H1 (cell line): Measurements from ENCODE around the gene TNS3. TPM values are rescaled to one million over a fixed set of nuclear protein-coding genes. Genes with fewer than 3 reads are reported as not detected.

Source experiments
- CTCF ChIA-PET: fragments of 300-600 bp; sonication (Branson Sonifier 250); formaldehyde crosslinking; loops from one replicate; lab custom pipeline; 2021; ENCODE audit not compliant: partially characterized antibody; lab: Charles Lee
- POLR2A ChIA-PET: fragments of 300-600 bp; sonication (Branson Sonifier 250); formaldehyde crosslinking; loops from one replicate; lab custom pipeline; 2021; ENCODE audit warnings: inconsistent platforms; ENCODE audit not compliant: partially characterized antibody; lab: Charles Lee
- DNase-seq, 2 experiments: peaks; one replicate each; pipeline versions ENCODE4 v3.0.0 to v3.0.0-alpha.2; 2010 to 2022; ENCODE audit warnings: low spot score in 2 of 2, low read depth in 1 of 2, mixed read lengths in 1 of 2
- FAIRE-seq: peaks from 2 replicates; lab custom pipeline; 2011; peaks lifted over from hg19 to GRCh38; lab: Jason Lieb, UNC
- H2AFZ ChIP-seq: 2 replicates; pipeline ENCODE4 v1.8.1; 2012; ENCODE audit warnings: low read length, inconsistent platforms
- H2AK5ac ChIP-seq: 2 replicates; pipeline ENCODE4 v1.6.1; 2013; ENCODE audit warnings: low read depth, low read length
- H2BK120ac ChIP-seq: replicated peaks from 2 replicates; pipeline ENCODE3; 2013; ENCODE audit warnings: low read depth, low read length, inconsistent platforms
- H2BK12ac ChIP-seq: 2 replicates; pipeline ENCODE4 v1.6.1; 2013; ENCODE audit warnings: low read depth, low read length
- H2BK15ac ChIP-seq: 2 replicates; pipeline ENCODE4 v1.6.1; 2013; ENCODE audit warnings: low read length
- H2BK20ac ChIP-seq: 2 replicates; pipeline ENCODE4 v1.6.1; 2013; ENCODE audit warnings: low read length
- H2BK5ac ChIP-seq: 2 replicates; pipeline ENCODE4 v1.6.1; 2013; ENCODE audit warnings: low read depth, low read length
- H3K14ac ChIP-seq: 2 replicates; pipeline ENCODE4 v1.6.1; 2013; ENCODE audit warnings: inconsistent platforms; ENCODE audit not compliant: insufficient read length
- H3K18ac ChIP-seq: 2 replicates; pipeline ENCODE4 v1.6.1; 2013; ENCODE audit warnings: low read length; ENCODE audit errors: extremely low read depth
- H3K23ac ChIP-seq: 2 replicates; pipeline ENCODE4 v1.6.1; 2013; ENCODE audit warnings: inconsistent platforms; ENCODE audit not compliant: insufficient read length
- H3K23me2 ChIP-seq: 2 replicates; pipeline ENCODE4 v1.6.1; 2013; ENCODE audit warnings: low read depth, low read length
- H3K27ac ChIP-seq: 2 replicates; pipeline ENCODE4 v1.6.1; 2011; ENCODE audit warnings: low read depth, low read length, inconsistent platforms
- H3K27me3 ChIP-seq, 4 experiments: replicated peaks in 1 of 4; 1 replicate in 1 of 4; 2 replicates in 3 of 4; pipeline versions ENCODE4 v1.6.1 to v1.8.1; 2011 to 2013; ENCODE audit warnings: low read length in 3 of 4, mild to moderate bottlenecking in 3 of 4, inconsistent platforms in 2 of 4, mixed read lengths in 2 of 4, moderate library complexity in 1 of 4; ENCODE audit not compliant: control insufficient read depth in 3 of 4, insufficient read depth in 3 of 4; ENCODE audit errors: extremely low read depth in 1 of 4
- H3K36me3 ChIP-seq, 4 experiments: 2 replicates each; pipeline versions ENCODE4 v1.6.1 to v1.8.1; 2011 to 2013; ENCODE audit warnings: mild to moderate bottlenecking in 4 of 4, low read length in 3 of 4, moderate library complexity in 2 of 4, control low read depth in 1 of 4, inconsistent platforms in 1 of 4; ENCODE audit not compliant: insufficient read depth in 4 of 4, control insufficient read depth in 2 of 4
- H3K4ac ChIP-seq: replicated peaks from 2 replicates; pipeline ENCODE3; 2013; ENCODE audit warnings: low read length, low read depth, mixed read lengths, inconsistent platforms; ENCODE audit not compliant: insufficient read length
- H3K4me1 ChIP-seq, 4 experiments: replicated peaks in 1 of 4; 1 replicate in 1 of 4; 2 replicates in 3 of 4; pipeline versions ENCODE4 v1.6.1 to v1.8.1; 2011 to 2013; ENCODE audit warnings: low read length in 3 of 4, inconsistent platforms in 2 of 4, mixed read lengths in 1 of 4; ENCODE audit not compliant: insufficient read depth in 4 of 4, control insufficient read depth in 3 of 4
- H3K4me2 ChIP-seq, 2 experiments: 2 replicates each; pipeline versions ENCODE4 v1.6.1 to v1.8.1; 2011 to 2013; ENCODE audit warnings: low read depth in 2 of 2, low read length in 2 of 2, control low read depth in 1 of 2, inconsistent platforms in 1 of 2, mild to moderate bottlenecking in 1 of 2; ENCODE audit not compliant: insufficient read depth in 1 of 2
- H3K4me3 ChIP-seq, 4 experiments: fragments of 200-600, 300-600 bp in 1 of 4; sonication (generic), shearing (Covaris generic), sonication (Bioruptor Twin) in 1 of 4; 2 replicates each; pipeline versions ENCODE4 v1.5.1 to v1.8.1; 2011 to 2016; ENCODE audit warnings: low read length in 4 of 4, low read depth in 3 of 4, control low read depth in 2 of 4, inconsistent platforms in 2 of 4, mild to moderate bottlenecking in 2 of 4, mixed read lengths in 1 of 4, moderate library complexity in 1 of 4; ENCODE audit not compliant: insufficient read depth in 2 of 4; ENCODE audit errors: extremely low read depth in 1 of 4
- H3K56ac ChIP-seq: replicated peaks from 2 replicates; pipeline ENCODE3; 2013; ENCODE audit warnings: low read depth, mild to moderate bottlenecking, mixed read lengths, low read length, inconsistent platforms; ENCODE audit not compliant: insufficient read length
- H3K79me1 ChIP-seq: 2 replicates; pipeline ENCODE4 v1.6.1; 2013; ENCODE audit warnings: low read depth, low read length, control low read depth
- H3K79me2 ChIP-seq, 2 experiments: 2 replicates each; pipeline versions ENCODE4 v1.6.1 to v1.8.1; 2012 to 2013; ENCODE audit warnings: low read length in 2 of 2, mild to moderate bottlenecking in 2 of 2, inconsistent platforms in 1 of 2; ENCODE audit not compliant: insufficient read depth in 2 of 2, control insufficient read depth in 1 of 2
- H3K9ac ChIP-seq, 4 experiments: replicated peaks in 1 of 4; 1 replicate in 1 of 4; 2 replicates in 3 of 4; pipeline versions ENCODE4 v1.6.1 to v1.8.1; 2011 to 2013; ENCODE audit warnings: low read depth in 3 of 4, low read length in 3 of 4, control low read depth in 2 of 4, mild to moderate bottlenecking in 2 of 4, moderate library complexity in 2 of 4, inconsistent platforms in 1 of 4; ENCODE audit errors: extremely low read depth in 1 of 4
- H3K9me3 ChIP-seq, 2 experiments: 2 replicates each; pipeline versions ENCODE4 v1.6.1 to v1.8.1; 2012 to 2013; ENCODE audit warnings: mild to moderate bottlenecking in 2 of 2, moderate library complexity in 2 of 2, control low read depth in 1 of 2, inconsistent platforms in 1 of 2, low read depth in 1 of 2, low read length in 1 of 2, mixed read lengths in 1 of 2; ENCODE audit not compliant: insufficient read depth in 2 of 2
- H4K20me1 ChIP-seq, 2 experiments: replicated peaks in 1 of 2; 2 replicates each; pipeline versions ENCODE3 to v1.8.1; 2011 to 2013; ENCODE audit warnings: inconsistent platforms in 2 of 2, low read length in 2 of 2, mild to moderate bottlenecking in 1 of 2; ENCODE audit not compliant: insufficient read depth in 2 of 2, control insufficient read depth in 1 of 2
- H4K5ac ChIP-seq: 2 replicates; pipeline ENCODE4 v1.6.1; 2013; ENCODE audit warnings: low read length, low read depth, mixed read lengths, inconsistent platforms; ENCODE audit not compliant: insufficient read length
- H4K8ac ChIP-seq: 2 replicates; pipeline ENCODE4 v1.8.0; 2013; ENCODE audit warnings: mild to moderate bottlenecking, moderate library complexity, low read length, inconsistent platforms; ENCODE audit not compliant: insufficient read depth; ENCODE audit errors: extremely low read depth
- H4K91ac ChIP-seq: replicated peaks from 2 replicates; pipeline ENCODE3; 2013; ENCODE audit warnings: low read length, mixed read lengths, inconsistent platforms; ENCODE audit not compliant: insufficient read length
- E2F6 ChIP-seq: IDR thresholded peaks from 2 replicates; pipeline ENCODE4 v1.6.1; 2012; ENCODE audit warnings: inconsistent platforms
- GTF2F1 ChIP-seq: IDR thresholded peaks from 2 replicates; pipeline ENCODE4 v1.6.1; 2012; ENCODE audit warnings: low read depth, low read length, improper control_type of control experiment, borderline replicate concordance
- JUN ChIP-seq: IDR thresholded peaks from 2 replicates; pipeline ENCODE4 v1.6.1; 2011; ENCODE audit warnings: low read depth, mild to moderate bottlenecking, improper control_type of control experiment, low read length
- RAD21 ChIP-seq, 2 experiments: IDR thresholded peaks in 1 of 2; conservative IDR thresholded peaks in 1 of 2; 2 replicates each; pipeline ENCODE4 v1.6.1; 2011; ENCODE audit warnings: low read depth in 2 of 2, low read length in 2 of 2, improper control_type of control experiment in 1 of 2, inconsistent platforms in 1 of 2, mild to moderate bottlenecking in 1 of 2, moderate library complexity in 1 of 2
- SP4 ChIP-seq: IDR thresholded peaks from 2 replicates; pipeline ENCODE4 v1.6.1; 2012; ENCODE audit warnings: low read length, inconsistent platforms
- WGBS, 2 experiments: shearing (Covaris generic) in 1 of 2; methylation state at CpG; one replicate each; pipeline versions ENCODE4 v1.1.6 to v1.1.7; 2013 to 2015; ENCODE audit warnings: low lambda C conversion rate in 2 of 2, mixed read lengths in 2 of 2, inconsistent platforms in 1 of 2, low coverage in 1 of 2, missing lambda C conversion rate in 1 of 2; ENCODE audit not compliant: insufficient replicate concordance in 2 of 2, insufficient coverage in 1 of 2, insufficient read length in 1 of 2; ENCODE audit errors: extremely low coverage in 1 of 2, missing lambda C conversion rate in 1 of 2; 5-methylcytosine and 5-hydroxymethylcytosine counted together
- polyA plus RNA-seq, 7 experiments: library from polyadenylated mRNA; depleted of rRNA in 3 of 7; stranded (reverse) in 5 of 7; unstranded in 2 of 7; fragments of >200 nt in 5 of 7; fragments of 200-250 nt in 2 of 7; gene quantifications; 1 replicate in 5 of 7; 2 replicates in 1 of 7; 4 replicates in 1 of 7; pipeline versions ENCODE4 v1.2.1 to v1.2.3, GENCODE V29; 2011 to 2013; ENCODE audit warnings: missing spikeins in 2 of 7, mixed read lengths in 2 of 7
- total RNA-seq: library from RNA; stranded (reverse); fragmentation: NEBNext Ultra II Directional; extraction: Animal tissue kit (Norgen Biotek cat#: 25700); gene quantifications from 2 replicates; pipeline ENCODE4 v1.2.1, GENCODE V29; 2021

Gene TNS3
- total and polyA plus RNA-seq, 2 of the 8 experiments (the other 6 are each of a cell fraction or from before 2014, with no cell fraction given): 11.9 to 24.2 TPM

DNA sequence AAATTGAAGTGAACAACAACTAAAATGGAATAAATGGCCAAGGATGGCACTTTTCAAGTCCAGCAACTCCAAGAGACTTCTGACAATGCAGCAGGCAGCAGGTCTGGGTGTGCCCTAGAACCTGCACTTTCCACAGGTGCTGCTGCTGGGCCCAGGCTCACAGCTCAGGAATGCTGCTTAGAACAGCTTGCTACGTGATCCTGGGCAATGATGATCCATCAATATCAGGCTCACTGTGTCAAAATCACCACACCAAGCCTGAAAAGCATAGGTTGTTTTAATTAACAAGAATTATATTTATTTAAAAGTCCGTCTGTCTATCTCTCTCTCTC, 148.4 kb downstream of the TNS3 start:
- Histone ChIP-seq H2AFZ (no peak overlapping the region), H4K20me1 (no peaks in the 10 kb centered on the region), H2BK20ac (no peak overlapping the region), H2BK120ac (no peak overlapping the region), H3K4me1 (no peaks in the 10 kb centered on the region), H3K4me3 (no peak overlapping the region), H4K8ac (no peak overlapping the region), H2AK5ac (no peak overlapping the region; the same call in 1 of the 2 replicates), H3K4me2 (no peak overlapping the region), H3K14ac (no peak overlapping the region), H3K9ac (no peak overlapping the region), H3K4ac (no peak overlapping the region), H3K27ac (no peak overlapping the region), H3K23me2 (no peaks in the 10 kb centered on the region), H3K36me3 (peaks cover 0 to 2% (median under 1%) of the 10 kb centered on the region in 4 experiments; a peak in 2 of 8 replicates), H3K23ac (no peak overlapping the region), H4K91ac (no peak overlapping the region), H3K9me3 (no peaks in the 10 kb centered on the region), H3K79me1 (no peaks in the 10 kb centered on the region), H3K18ac (no peak overlapping the region), H2BK5ac (no peak overlapping the region), H3K79me2 (no peaks in the 10 kb centered on the region), H2BK12ac (no peak overlapping the region), H4K5ac (no peak overlapping the region), H3K56ac (no peak overlapping the region), H2BK15ac (no peak overlapping the region), H3K27me3 (no peaks in the 10 kb centered on the region)
- DNase-seq: no peak
- CTCF ChIA-PET: interaction anchor here (1.1 to 4.1 kb wide), 6 partner anchors 11 to 386 kb away, joined by 3 to 26 read pairs (median 4); no protein-coding TSS in a partner anchor
- FAIRE-seq: no peak
- WGBS, 2 experiments: 98% methylated on average over 2 of the region's 2 CpGs; no CpG with 5 or more reads in 1 of the 2 experiments
- POLR2A ChIA-PET: no interaction called here
- TF ChIP-seq JUN (no peak), E2F6 (no peak), GTF2F1 (no peak), RAD21 (IDR thresholded peaks at IDR 0.05 in 1 of 2, conservative IDR thresholded peaks at IDR 0.05 in 1 of 2; ENCODE audit: low read depth in 2 of 2, low read length in 2 of 2) (no peak), SP4 (no peak)
